K562 (cell line): ENCODE data around the gene CMTM1. TPM values are rescaled to one million over a fixed set of nuclear protein-coding genes. Genes with fewer than 3 reads are reported as not detected.

ENCODE experiments used
- ATF7 ChIP-seq: fragments of 450-650 bp; IDR thresholded peaks from 2 replicates; pipeline ENCODE4 v1.7.1; 2014; ENCODE audit warnings: mild to moderate bottlenecking, moderate library complexity
- CEBPB ChIP-seq: fragments of 450-650 bp; IDR thresholded peaks from 2 replicates; pipeline ENCODE4 v1.6.1; 2016; ENCODE audit warnings: missing genetic modification characterization, missing compliant biosample characterization
- CREB3 ChIP-seq: fragments of 450-650 bp; conservative IDR thresholded peaks from 2 replicates; pipeline ENCODE4 v1.6.1; 2016; ENCODE audit warnings: missing genetic modification characterization, low read depth, mild to moderate bottlenecking, missing compliant biosample characterization, moderate library complexity
- CTCF ChIP-seq, 3 experiments: IDR thresholded peaks in 2 of 3; conservative IDR thresholded peaks in 1 of 3; 2 replicates each; pipeline ENCODE4 v1.5.1; 2011 to 2012; ENCODE audit warnings: low read length in 3 of 3, mild to moderate bottlenecking in 3 of 3, control low read depth in 2 of 3, improper control_type of control experiment in 1 of 3, inconsistent platforms in 1 of 3, low read depth in 1 of 3, mixed read lengths in 1 of 3, moderate library complexity in 1 of 3; ENCODE audit not compliant: insufficient read depth in 2 of 3
- E2F6 ChIP-seq, 2 experiments: IDR thresholded peaks; 2 replicates each; pipeline ENCODE4 v1.6.1; 2011; ENCODE audit warnings: borderline replicate concordance in 1 of 2, control low read depth in 1 of 2, low read depth in 1 of 2, low read length in 1 of 2, mild to moderate bottlenecking in 1 of 2, mixed read lengths in 1 of 2, moderate library complexity in 1 of 2; ENCODE audit not compliant: insufficient read depth in 1 of 2, insufficient read length in 1 of 2, poor library complexity in 1 of 2, severe bottlenecking in 1 of 2; ENCODE audit errors: extremely low read depth in 1 of 2
- EGR1 ChIP-seq: fragments of 450-650 bp; conservative IDR thresholded peaks from 2 replicates; pipeline ENCODE4 v1.6.1; 2017; ENCODE audit warnings: mild to moderate bottlenecking
- FOXK2 ChIP-seq, 2 experiments: fragments of 450-650 bp; IDR thresholded peaks in 1 of 2; conservative IDR thresholded peaks in 1 of 2; 2 replicates each; pipeline ENCODE4 v1.6.1; 2016; ENCODE audit warnings: low read depth in 2 of 2, mild to moderate bottlenecking in 1 of 2
- HEY1 ChIP-seq: fragments of 250-450 bp; sonication (Bioruptor Pico); IDR thresholded peaks from 2 replicates; pipeline ENCODE4 v1.5.0; 2020; ENCODE audit warnings: mild to moderate bottlenecking, moderate library complexity, borderline replicate concordance
- KLF6 ChIP-seq: fragments of 250-450 bp; sonication (Bioruptor Pico); IDR thresholded peaks from 2 replicates; pipeline ENCODE4 v1.4.0; 2020; ENCODE audit warnings: mild to moderate bottlenecking, moderate library complexity, borderline replicate concordance
- NKRF ChIP-seq: fragments of 450-650 bp; IDR thresholded peaks from 2 replicates; pipeline ENCODE4 v1.6.1; 2016; ENCODE audit warnings: borderline replicate concordance
- NRF1 ChIP-seq, 2 experiments: fragments of 450-650 bp; IDR thresholded peaks in 1 of 2; conservative IDR thresholded peaks in 1 of 2; 2 replicates each; pipeline ENCODE4 v1.6.1; 2014; ENCODE audit warnings: mild to moderate bottlenecking in 2 of 2
- ZBTB33 ChIP-seq: sonication (generic); formaldehyde crosslinking; IDR thresholded peaks from 2 replicates; pipeline ENCODE4 v1.8.1; 2023; ENCODE audit warnings: mild to moderate bottlenecking, missing genetic modification reagents
- ZFP1 ChIP-seq: fragments of 450-650 bp; formaldehyde crosslinking; IDR thresholded peaks from 2 replicates; pipeline ENCODE4 v1.4.0; 2020; ENCODE audit warnings: mild to moderate bottlenecking, mixed read lengths
- polyA plus RNA-seq, 8 experiments: library from polyadenylated mRNA; depleted of rRNA in 4 of 8; stranded (reverse) in 5 of 8; unstranded in 3 of 8; fragments of >200 nt; fragmentation: Nextera tagmentation in 2 of 8; fragmentation: Illumina TruSeq in 1 of 8; extraction: Ambion mirVana in 2 of 8; extraction: Trizol in 1 of 8; gene quantifications; 2 replicates each; pipeline versions ENCODE4 v1.2.1 to v1.2.3, GENCODE V29; 2011 to 2014; ENCODE audit warnings: inconsistent platforms in 1 of 8, missing spikeins in 1 of 8
- total RNA-seq, 7 experiments: library from RNA; depleted of rRNA in 6 of 7; stranded (reverse); fragments of >200 nt in 6 of 7; fragmentation: Illumina TruSeq in 2 of 7; extraction: Trizol in 2 of 7; gene quantifications; 2 replicates each; pipeline versions ENCODE4 v1.2.1 to v1.2.3, GENCODE V29; 2011 to 2021; ENCODE audit warnings: low replicate concordance in 1 of 7

CMTM1 gene
- total and polyA plus RNA-seq, 9 of the 15 experiments (the other 6 are each of a cell fraction or from before 2014, with no cell fraction given): 0.25 to 2.6 (median 1.1) TPM; not detected in 2

- TF ChIP-seq CTCF (IDR thresholded peaks at IDR 0.05 in 2 of 3, conservative IDR thresholded peaks at IDR 0.05 in 1 of 3; ENCODE audit: insufficient read depth in 2 of 3, low read depth in 1 of 3, low read length in 3 of 3) (peak; percentile 93 to 96 (median 96)), ATF7 (peak; percentile 66; the same call in 1 of the 2 replicates), NKRF (peak; percentile 31; the same call in 1 of the 2 replicates), CREB3 (peak; percentile 36; the same call in 1 of the 2 replicates), ZBTB33 (CRISPR knock-in tag) (0 out of 2 replicates have a peak, but pooled peaks have one; percentile 11), CEBPB (tag) (no peak), E2F6 (IDR thresholded peaks at IDR 0.05; ENCODE audit: borderline replicate concordance in 1 of 2, extremely low read depth in 1 of 2, insufficient read depth in 1 of 2, insufficient read length in 1 of 2, low read depth in 1 of 2, low read length in 1 of 2, poor library complexity in 1 of 2, severe bottlenecking in 1 of 2) (peak; percentile 73 to 88), KLF6 (0 out of 2 replicates have a peak, but pooled peaks have one; percentile 39), ZFP1 (CRISPR knock-in tag) (no peak), NRF1 (conservative IDR thresholded peaks at IDR 0.05 in 1 of 2, IDR thresholded peaks at IDR 0.05 in 1 of 2) (peak in 1 of 2 experiments; percentile 29; a peak in 1 of 4 replicates), EGR1 (no peak), HEY1 (CRISPR knock-in tag) (no peak), FOXK2 (conservative IDR thresholded peaks at IDR 0.05 in 1 of 2, IDR thresholded peaks at IDR 0.05 in 1 of 2; ENCODE audit: low read depth in 2 of 2) (0 out of 4 replicates have a peak, but pooled peaks of 1 of the 2 experiments have one; percentile 34)
Measured at GRCh38 chr16:66608241-66609138, 42.3 kb downstream of the CMTM1 start (continued).
